ENCODE data around the gene TBC1D32.

DNA sequence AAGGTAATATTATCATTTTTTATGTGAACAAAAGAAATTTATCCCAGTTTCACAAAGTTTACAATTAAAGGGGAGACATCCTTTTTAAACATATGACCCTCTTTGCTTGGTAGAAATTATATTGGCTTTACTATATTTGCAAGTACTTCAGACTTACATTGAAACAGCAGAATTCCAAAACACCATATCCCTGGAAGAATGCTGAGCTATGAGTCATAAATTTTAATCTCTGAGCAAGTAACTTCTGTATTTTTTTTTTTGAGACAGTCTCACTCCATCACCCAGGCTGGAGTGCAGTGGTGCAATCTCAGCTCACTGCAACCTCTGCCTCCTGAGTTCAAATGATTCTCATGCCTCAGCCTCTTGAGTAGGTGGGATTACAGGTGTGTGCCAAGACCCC, 240.4 kb downstream of the TBC1D32 start:
- TF ChIP-seq, protein P1, sequence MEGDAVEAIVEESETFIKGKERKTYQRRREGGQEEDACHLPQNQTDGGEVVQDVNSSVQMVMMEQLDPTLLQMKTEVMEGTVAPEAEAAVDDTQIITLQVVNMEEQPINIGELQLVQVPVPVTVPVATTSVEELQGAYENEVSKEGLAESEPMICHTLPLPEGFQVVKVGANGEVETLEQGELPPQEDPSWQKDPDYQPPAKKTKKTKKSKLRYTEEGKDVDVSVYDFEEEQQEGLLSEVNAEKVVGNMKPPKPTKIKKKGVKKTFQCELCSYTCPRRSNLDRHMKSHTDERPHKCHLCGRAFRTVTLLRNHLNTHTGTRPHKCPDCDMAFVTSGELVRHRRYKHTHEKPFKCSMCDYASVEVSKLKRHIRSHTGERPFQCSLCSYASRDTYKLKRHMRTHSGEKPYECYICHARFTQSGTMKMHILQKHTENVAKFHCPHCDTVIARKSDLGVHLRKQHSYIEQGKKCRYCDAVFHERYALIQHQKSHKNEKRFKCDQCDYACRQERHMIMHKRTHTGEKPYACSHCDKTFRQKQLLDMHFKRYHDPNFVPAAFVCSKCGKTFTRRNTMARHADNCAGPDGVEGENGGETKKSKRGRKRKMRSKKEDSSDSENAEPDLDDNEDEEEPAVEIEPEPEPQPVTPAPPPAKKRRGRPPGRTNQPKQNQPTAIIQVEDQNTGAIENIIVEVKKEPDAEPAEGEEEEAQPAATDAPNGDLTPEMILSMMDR (IDR thresholded peaks at IDR 0.05) = no peak
- TF ChIP-seq POLR2AphosphoS5 (IDR thresholded peaks at IDR 0.05) = no peak
- no peak for TF ChIP-seq EP300 (IDR thresholded peaks at IDR 0.05; ENCODE audit: low read depth)
